H9 (cell line): ENCODE data around the gene IGLL5. TPM values are rescaled to one million over a fixed set of nuclear protein-coding genes. Genes with fewer than 3 reads are reported as not detected.

Experiments used
- DNase-seq: peaks from one replicate; pipeline ENCODE4 v3.0.0-alpha.2; 2017
- H2AFZ ChIP-seq: one replicate; pipeline ENCODE4 v1.6.1; 2013; ENCODE audit warnings: mild to moderate bottlenecking, low read length, control low read depth, moderate library complexity
- H2AK5ac ChIP-seq: 2 replicates; pipeline ENCODE4 v1.6.1; 2013; ENCODE audit warnings: low read length, control low read depth, mixed read lengths; ENCODE audit not compliant: insufficient read length
- H2BK120ac ChIP-seq: one replicate; pipeline ENCODE4 v1.6.1; 2013; ENCODE audit warnings: low read depth, mild to moderate bottlenecking, low read length, control low read depth, inconsistent platforms; ENCODE audit not compliant: poor library complexity, severe bottlenecking
- H2BK12ac ChIP-seq: 2 replicates; pipeline ENCODE4 v1.6.1; 2013; ENCODE audit warnings: low read length, control low read depth, mixed read lengths, low read depth; ENCODE audit not compliant: insufficient read length
- H2BK15ac ChIP-seq: 2 replicates; pipeline ENCODE4 v1.6.1; 2013; ENCODE audit warnings: low read depth, low read length, control low read depth
- H2BK20ac ChIP-seq: one replicate; pipeline ENCODE4 v1.6.1; 2013; ENCODE audit warnings: low read depth, mild to moderate bottlenecking, low read length, control low read depth, inconsistent platforms; ENCODE audit not compliant: poor library complexity, severe bottlenecking
- H2BK5ac ChIP-seq: 2 replicates; pipeline ENCODE4 v1.6.1; 2013; ENCODE audit warnings: low read length, control low read depth, mixed read lengths; ENCODE audit not compliant: insufficient read length
- H3K14ac ChIP-seq: 2 replicates; pipeline ENCODE4 v1.6.1; 2013; ENCODE audit warnings: low read length, control low read depth; ENCODE audit not compliant: insufficient read depth
- H3K18ac ChIP-seq: 2 replicates; pipeline ENCODE4 v1.6.1; 2013; ENCODE audit warnings: low read depth, mild to moderate bottlenecking, mixed read lengths, low read length, control low read depth; ENCODE audit not compliant: insufficient read length
- H3K23ac ChIP-seq: 2 replicates; pipeline ENCODE4 v1.6.1; 2013; ENCODE audit warnings: low read length, control low read depth, mixed read lengths, low read depth; ENCODE audit not compliant: insufficient read length
- H3K23me2 ChIP-seq: 2 replicates; pipeline ENCODE4 v1.6.1; 2013; ENCODE audit warnings: low read depth, mild to moderate bottlenecking, mixed read lengths, low read length, control low read depth; ENCODE audit not compliant: insufficient read length, poor library complexity, severe bottlenecking
- H3K27ac ChIP-seq: 2 replicates; pipeline ENCODE4 v1.5.1; 2013; ENCODE audit warnings: low read length, control low read depth, mixed read lengths, low read depth; ENCODE audit not compliant: insufficient read length
- H3K27me3 ChIP-seq: 2 replicates; pipeline ENCODE4 v1.6.1; 2013; ENCODE audit warnings: low read length, control low read depth, inconsistent platforms; ENCODE audit not compliant: insufficient read depth
- H3K4ac ChIP-seq: 2 replicates; pipeline ENCODE4 v1.6.1; 2013; ENCODE audit warnings: low read depth, mild to moderate bottlenecking, control low read depth, inconsistent platforms, low read length, moderate library complexity
- H3K4me1 ChIP-seq: 2 replicates; pipeline ENCODE4 v1.6.1; 2013; ENCODE audit warnings: low read length, control low read depth, inconsistent platforms; ENCODE audit not compliant: insufficient read depth
- H3K4me2 ChIP-seq: 2 replicates; pipeline ENCODE4 v1.6.1; 2013; ENCODE audit warnings: low read length, control low read depth, mixed read lengths; ENCODE audit not compliant: insufficient read length, insufficient read depth
- H3K56ac ChIP-seq: 2 replicates; pipeline ENCODE4 v1.6.1; 2013; ENCODE audit warnings: low read depth, mild to moderate bottlenecking, mixed read lengths, low read length, control low read depth; ENCODE audit not compliant: insufficient read length
- H3K79me1 ChIP-seq: 2 replicates; pipeline ENCODE4 v1.6.1; 2013; ENCODE audit warnings: low read depth, mild to moderate bottlenecking, moderate library complexity, low read length, control low read depth, inconsistent platforms; ENCODE audit not compliant: insufficient read depth, poor library complexity, severe bottlenecking
- H3K79me2 ChIP-seq: 2 replicates; pipeline ENCODE4 v1.6.1; 2013; ENCODE audit warnings: low read length, control low read depth, inconsistent platforms; ENCODE audit not compliant: insufficient read depth
- H3K9ac ChIP-seq: 2 replicates; pipeline ENCODE4 v1.6.1; 2013; ENCODE audit warnings: low read length, control low read depth, mixed read lengths; ENCODE audit not compliant: insufficient read length; ENCODE audit errors: extremely low read depth
- H3K9me3 ChIP-seq: one replicate; pipeline ENCODE4 v1.6.1; 2013; ENCODE audit warnings: low read depth, low read length, inconsistent platforms; ENCODE audit not compliant: control insufficient read depth
- H3T11ph ChIP-seq: one replicate; pipeline ENCODE4 v1.6.1; 2013; ENCODE audit warnings: mild to moderate bottlenecking, low read length, control low read depth, inconsistent platforms
- H4K20me1 ChIP-seq: one replicate; pipeline ENCODE4 v1.6.1; 2013; ENCODE audit not compliant: control insufficient read depth, insufficient read length, insufficient read depth
- H4K5ac ChIP-seq: 2 replicates; pipeline ENCODE4 v1.6.1; 2013; ENCODE audit warnings: low read depth, mild to moderate bottlenecking, mixed read lengths, low read length, control low read depth; ENCODE audit not compliant: insufficient read length
- H4K8ac ChIP-seq: replicated peaks from 2 replicates; pipeline ENCODE4 v1.6.1; 2013; ENCODE audit warnings: low read length, control low read depth, mixed read lengths, low read depth; ENCODE audit not compliant: insufficient read length
- H4K91ac ChIP-seq: 2 replicates; pipeline ENCODE4 v1.6.1; 2013; ENCODE audit warnings: low read depth, mild to moderate bottlenecking, moderate library complexity, mixed read lengths, low read length, control low read depth; ENCODE audit not compliant: insufficient read length
- H3K27ac Mint-ChIP-seq, 3 experiments: 2 replicates in 2 of 3; 3 replicates in 1 of 3; pipeline ENCODE4 v1.8.0; 2020 to 2021; ENCODE audit warnings: mixed read lengths in 3 of 3, mild to moderate bottlenecking in 1 of 3, moderate library complexity in 1 of 3
- H3K27me3 Mint-ChIP-seq: 2 replicates; pipeline ENCODE4 v1.8.0; 2021; ENCODE audit warnings: low read depth, mild to moderate bottlenecking, moderate library complexity, mixed read lengths
- H3K36me3 Mint-ChIP-seq, 3 experiments: 2 replicates in 2 of 3; 3 replicates in 1 of 3; pipeline ENCODE4 v1.8.0; 2020 to 2021; ENCODE audit warnings: low read depth in 3 of 3, mixed read lengths in 3 of 3; ENCODE audit not compliant: insufficient read depth in 1 of 3
- H3K4me1 Mint-ChIP-seq, 2 experiments: 2 replicates each; pipeline ENCODE4 v1.8.0; 2020; ENCODE audit warnings: mixed read lengths in 2 of 2
- H3K4me3 Mint-ChIP-seq, 2 experiments: 2 replicates in 1 of 2; 3 replicates in 1 of 2; pipeline ENCODE4 v1.8.0; 2020 to 2021; ENCODE audit warnings: mild to moderate bottlenecking in 2 of 2, mixed read lengths in 2 of 2, moderate library complexity in 1 of 2
- H3K9me3 Mint-ChIP-seq, 2 experiments: 2 replicates in 1 of 2; 3 replicates in 1 of 2; pipeline ENCODE4 v1.8.0; 2020; ENCODE audit warnings: mild to moderate bottlenecking in 2 of 2, mixed read lengths in 2 of 2, moderate library complexity in 1 of 2
- CTCF ChIP-seq: fragments of 200-600 bp; sonication (generic); conservative IDR thresholded peaks from 3 replicates; pipeline ENCODE4 v1.8.0; 2021; ENCODE audit warnings: antibody characterized with exemption, mild to moderate bottlenecking
- WGBS: extraction: QIAGEN DNeasy Blood & Tissue Kit; methylation state at CpG from one replicate; pipeline ENCODE4 v1.1.7; 2013; ENCODE audit warnings: missing lambda C conversion rate, low lambda C conversion rate, mixed read lengths; ENCODE audit not compliant: insufficient read length; ENCODE audit errors: extremely low coverage; 5-methylcytosine and 5-hydroxymethylcytosine counted together
- total RNA-seq: library from RNA; stranded (reverse); gene quantifications from 2 replicates; pipeline ENCODE4 v1.2.1, GENCODE V29; 2021

The IGLL5 gene
- total RNA-seq, 1 experiment from 2014 or later = not detected

- no peak overlapping the region for H2BK12ac ChIP-seq
- H3K27me3 ChIP-seq = peaks cover 9% of the 10 kb centered on the region; the same call in 1 of the 2 replicates
- no peak overlapping the region for H2AFZ ChIP-seq
- H2BK20ac ChIP-seq = no peak overlapping the region
- Mint-ChIP-seq H3K9me3 (no peaks in the 10 kb centered on the region), H3K4me1 (no peaks in the 10 kb centered on the region), H3K27me3 (peaks cover 89% of the 10 kb centered on the region), H3K4me3 (no peak overlapping the region), H3K27ac (no peak overlapping the region), H3K36me3 (no peaks in the 10 kb centered on the region)
- H3K18ac ChIP-seq = no peak overlapping the region
- H3K4me2 ChIP-seq = no peak overlapping the region
- H3K14ac ChIP-seq = no peak overlapping the region
- H3K23ac ChIP-seq = no peak overlapping the region
- H2BK120ac ChIP-seq = no peak overlapping the region
- no peaks in the 10 kb centered on the region for H3K79me1 ChIP-seq
- peak; percentile 88 for TF ChIP-seq CTCF
- no peaks in the 10 kb centered on the region for H3K79me2 ChIP-seq
- H4K5ac ChIP-seq = no peak overlapping the region
- H3K27ac ChIP-seq = no peak overlapping the region
- H3K23me2 ChIP-seq = no peaks in the 10 kb centered on the region
- H3K56ac ChIP-seq = no peak overlapping the region
- no peak overlapping the region for H4K8ac ChIP-seq
- no peak overlapping the region for H2BK15ac ChIP-seq
- DNase-seq = peak; percentile 77
- WGBS = no CpG with 5 or more reads among the region's 7 CpGs
- H3K4me1 ChIP-seq = no peaks in the 10 kb centered on the region
- no peak overlapping the region for H3K9ac ChIP-seq
- H2BK5ac ChIP-seq = no peak overlapping the region
- H3T11ph ChIP-seq = no peak overlapping the region
- H2AK5ac ChIP-seq = no peak overlapping the region
- no peaks in the 10 kb centered on the region for H4K20me1 ChIP-seq
- H3K4ac ChIP-seq = no peak overlapping the region
- no peaks in the 10 kb centered on the region for H3K9me3 ChIP-seq
- no peak overlapping the region for H4K91ac ChIP-seq
These were observed 9.9 kb upstream of the IGLL5 start for GRCh38 chr22:22877523-22878210.
